ENCODE data around the gene OMA1. TPM values are rescaled to one million over a fixed set of nuclear protein-coding genes. Genes with fewer than 3 reads are reported as not detected.
A peak's percentile ranks its signal among the peaks of the same experiment; 100 is the strongest.

OMA1 gene
- total RNA-seq, 1 donor from 2014 or later, result 27.8 TPM

DNA sequence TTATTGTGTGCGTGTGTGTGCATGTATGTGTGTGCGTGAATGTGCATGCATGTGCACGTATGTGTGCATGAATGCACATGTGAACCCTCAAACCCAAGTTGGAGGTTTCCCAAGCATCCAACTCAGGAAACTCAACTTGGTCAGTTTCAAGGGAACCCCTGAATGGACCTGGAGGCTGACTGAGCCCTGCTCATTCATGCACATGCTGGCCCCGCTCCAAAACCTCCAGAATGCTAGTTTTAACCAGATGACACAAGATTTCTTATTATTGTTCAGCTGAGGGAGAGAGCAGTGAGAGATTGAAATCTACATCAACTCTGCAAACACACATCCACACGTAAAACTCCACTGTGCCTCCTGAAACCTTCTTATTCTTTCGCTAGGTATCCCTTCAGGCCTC lies 104.4 kb downstream of the OMA1 start:
- ATAC-seq (no peak), DNase-seq (ENCODE audit: missing footprints) (no peak)
- intact Hi-C loops (cut with DNase I), result no loop called here

DNA sequence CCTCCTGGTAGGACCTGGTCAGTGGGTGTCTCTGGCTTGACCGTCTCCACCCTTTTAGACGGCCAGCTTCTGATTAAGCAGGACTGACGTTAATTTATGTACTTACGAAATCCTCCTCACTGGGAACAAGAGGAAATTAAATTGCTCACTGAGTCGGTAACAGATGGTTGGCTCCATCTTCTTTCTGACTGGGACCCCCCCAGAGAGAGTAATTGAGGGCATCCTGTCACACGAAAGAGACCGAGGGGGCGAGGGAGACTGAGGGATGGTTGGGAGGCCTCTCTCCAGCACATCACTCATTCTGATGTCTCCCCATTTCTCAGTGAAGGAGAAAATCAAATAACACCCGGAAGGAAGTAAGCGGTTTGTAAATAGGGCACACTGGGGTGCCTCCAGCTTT lies 104.8 kb downstream of the OMA1 start:
- ATAC-seq (no peak), DNase-seq (ENCODE audit: missing footprints) (no peak)
- intact Hi-C loops (cut with DNase I), result no loop called here

DNA sequence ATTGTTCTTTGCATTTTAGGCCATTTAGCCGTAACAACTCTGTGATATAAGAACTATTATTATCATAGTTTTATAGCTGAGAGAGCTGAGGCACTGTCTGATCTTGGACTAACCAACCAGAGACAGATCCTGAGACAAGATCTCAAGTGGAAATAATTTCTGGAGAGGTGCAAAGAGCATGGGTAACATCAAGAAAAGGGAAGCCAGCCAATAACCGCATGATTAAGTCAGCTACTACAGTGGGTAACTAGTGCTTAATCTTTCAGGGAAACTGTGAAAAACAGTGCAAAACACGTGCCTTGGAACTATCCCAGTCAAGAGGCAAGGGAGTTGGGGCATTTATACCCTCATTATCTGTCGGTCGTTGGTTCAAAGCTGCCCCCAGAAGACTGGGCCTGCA lies 105.8 kb downstream of the OMA1 start:
- no peak for ATAC-seq
- no peak for DNase-seq (ENCODE audit: missing footprints)
- intact Hi-C loops (cut with DNase I), result no loop called here

GRCh38 chr1:58439946-58440345 lies 106.6 kb downstream of the OMA1 start:
- ATAC-seq (no peak), DNase-seq (ENCODE audit: missing footprints) (no peak)
- intact Hi-C loops (cut with DNase I), result no loop called here

- DNase-seq (ENCODE audit: missing footprints) (no peak), ATAC-seq (peak; percentile 34)
- intact Hi-C loops (cut with DNase I), result no loop called here
Measured at GRCh38 chr1:58438468-58438867, 108.1 kb downstream of the OMA1 start.

GRCh38 chr1:58437623-58438022 lies 108.9 kb downstream of the OMA1 start:
- intact Hi-C loops (cut with DNase I), result no loop called here
- DNase-seq (ENCODE audit: missing footprints) (no peak), ATAC-seq (no peak)

GRCh38 chr1:58436615-58437297 lies 109.8 kb downstream of the OMA1 start:
- ATAC-seq, result no peak
- intact Hi-C loops (cut with DNase I), result no loop called here

GRCh38 chr1:58435376-58435775 lies 111.2 kb downstream of the OMA1 start:
- ATAC-seq, result no peak
- intact Hi-C loops (cut with DNase I), result no loop called here
- DNase-seq (ENCODE audit: missing footprints), result no peak

More at GRCh38 chr1:58436615-58437297, 109.8 kb downstream of the OMA1 start:
- DNase-seq (ENCODE audit: missing footprints), result no peak

DNA sequence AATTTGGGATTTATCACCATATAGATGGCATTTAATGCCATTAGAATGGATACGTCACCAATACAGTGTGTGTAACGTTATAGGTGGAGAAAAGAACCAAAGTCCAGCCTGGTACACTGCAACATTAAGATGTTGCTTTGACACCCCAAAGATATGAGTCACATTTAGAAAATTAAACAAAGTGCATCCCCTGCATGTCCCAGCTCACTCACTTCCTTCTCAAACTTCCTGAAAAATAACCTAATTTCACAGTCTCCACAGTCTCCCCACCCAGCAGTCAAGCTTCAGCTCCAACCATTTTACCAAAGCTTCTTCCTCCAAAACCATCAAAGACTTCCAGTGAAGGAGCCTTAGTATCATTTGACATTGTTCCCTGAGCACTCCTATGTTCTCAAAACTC lies 111.9 kb downstream of the OMA1 start:
- no peak for DNase-seq (ENCODE audit: missing footprints)
- no peak for ATAC-seq
- intact Hi-C loops (cut with DNase I), result no loop called here

DNA sequence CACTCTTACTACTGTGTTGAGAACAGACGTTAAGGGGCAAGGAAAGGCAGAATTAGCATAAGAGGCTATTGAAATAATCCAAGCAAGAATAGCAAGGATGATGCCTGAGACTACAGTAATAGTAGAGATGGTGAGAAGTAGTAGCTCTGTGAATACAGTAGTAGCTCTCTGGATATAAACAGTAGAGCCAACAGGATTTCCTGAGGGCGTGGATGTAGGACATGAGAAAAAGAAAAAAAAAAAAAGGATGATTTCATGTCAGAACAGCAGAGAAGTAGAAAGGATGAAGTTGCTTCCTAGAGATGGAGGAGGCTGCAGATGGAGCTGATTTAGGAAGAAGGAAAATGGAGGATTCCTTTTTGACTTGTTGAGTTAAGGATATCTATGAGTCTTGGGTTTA lies 112.3 kb downstream of the OMA1 start:
- intact Hi-C loops (cut with DNase I), result no loop called here
- no peak for ATAC-seq
- DNase-seq (ENCODE audit: missing footprints), result no peak

DNA sequence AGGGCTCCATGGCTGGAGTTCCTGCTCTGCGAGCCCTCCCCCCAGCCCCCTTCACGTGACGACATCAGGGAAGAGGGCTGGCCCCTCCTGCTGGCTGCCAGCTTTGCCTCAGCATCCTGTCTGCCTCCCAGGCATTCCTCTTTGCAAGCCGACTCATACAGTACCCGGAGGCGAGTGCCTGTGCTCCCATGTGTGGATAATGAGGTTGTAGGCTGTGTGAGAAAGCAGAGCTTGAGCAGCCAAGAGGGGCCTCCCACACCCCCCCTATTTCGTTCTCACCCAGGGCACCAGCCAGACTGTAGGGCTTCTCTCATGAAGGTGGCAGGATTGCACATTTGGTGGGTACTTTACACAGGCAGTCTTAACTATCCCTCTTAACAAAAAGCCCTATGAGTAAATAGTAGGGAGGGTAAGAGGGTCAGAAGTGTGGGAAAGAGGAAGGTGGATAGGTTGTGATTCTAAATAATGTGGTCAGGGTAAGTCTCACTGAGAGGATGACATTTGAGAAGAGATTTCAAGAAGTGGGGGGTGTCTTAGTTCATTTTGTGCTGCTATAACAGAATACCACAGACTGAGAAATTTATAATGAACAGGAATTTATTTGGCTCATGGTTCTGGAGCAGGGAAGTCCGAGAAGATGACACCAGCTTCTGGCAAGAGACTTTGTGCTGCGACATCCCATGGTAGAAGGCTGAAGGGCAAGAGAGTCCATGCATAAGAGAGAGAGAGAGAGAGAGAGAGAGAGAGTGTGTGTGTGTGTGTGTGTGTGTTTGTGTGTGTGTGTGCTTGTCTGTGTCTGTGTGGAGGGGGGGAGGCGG lies 113.5 kb downstream of the OMA1 start:
- ATAC-seq, result peak; percentile 83
- intact Hi-C loops (cut with DNase I), result no loop called here
- DNase-seq (ENCODE audit: missing footprints), result no peak

DNA sequence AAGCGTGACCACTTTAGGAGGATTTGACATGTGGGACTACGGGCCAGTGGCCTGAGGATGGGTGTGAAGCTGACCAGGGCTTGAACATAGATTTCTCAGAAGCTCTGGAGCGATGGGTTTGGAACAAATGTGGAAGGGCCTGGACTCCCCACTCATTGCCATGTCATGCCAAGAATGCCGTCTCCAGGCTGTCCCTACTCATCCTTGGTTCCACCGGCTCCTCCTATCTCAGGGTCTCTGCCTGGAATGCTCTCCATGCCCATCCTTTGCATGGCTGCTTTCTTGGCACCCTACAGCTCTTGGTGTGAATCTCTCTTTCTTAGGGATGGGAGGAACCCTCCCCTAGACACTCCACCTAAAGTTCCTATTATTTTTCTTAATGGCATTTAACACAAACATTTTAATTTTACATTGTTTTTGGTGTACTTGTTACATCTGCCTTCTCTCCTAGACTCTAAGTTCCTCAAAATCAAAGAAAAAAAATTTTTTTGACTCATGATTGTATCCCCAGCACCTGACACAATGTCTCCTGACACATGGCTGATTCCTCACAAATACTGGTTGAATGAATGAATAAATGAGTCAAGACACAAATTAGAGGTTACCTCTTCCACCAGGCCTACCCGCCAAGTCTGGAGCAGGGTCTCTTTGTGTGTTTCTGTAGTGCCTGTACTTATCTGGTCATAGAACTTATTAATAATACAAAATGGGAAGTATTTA lies 114.5 kb downstream of the OMA1 start:
- ATAC-seq (no peak), DNase-seq (ENCODE audit: missing footprints) (no peak)
- intact Hi-C loops (cut with DNase I), result no loop called here

Other genes starting within 250 kb of the OMA1 start
- gene TACSTD2, start 30.5 kb upstream of the OMA1 start, total RNA-seq, result 0.14 TPM
- gene MYSM1, start 153.3 kb upstream of the OMA1 start, total RNA-seq, result 19.8 TPM
- 64.2 TPM for gene JUN, start 237.3 kb upstream of the OMA1 start, total RNA-seq